RWPE2 (cell line): ENCODE results near the gene SNCG.

Source experiments
- ATAC-seq: fragments of 200-7000 bp; cut with Tn5 transposase; 3 replicates; pipeline ENCODE4 v1.9.1; 2021; ENCODE audit warnings: low read depth
- DNase-seq: peaks from one replicate; pipeline ENCODE4 v3.0.0-alpha.2; 2020; ENCODE audit warnings: low spot score
- H3K27ac ChIP-seq: fragments of 450-650 bp; 2 replicates; pipeline ENCODE4 v1.5.1; 2017; ENCODE audit warnings: mild to moderate bottlenecking; ENCODE audit not compliant: poor library complexity, severe bottlenecking
- H3K27me3 ChIP-seq: fragments of 250-450 bp; sonication (Bioruptor Pico); 2 replicates; pipeline ENCODE4 v1.5.1; 2021; ENCODE audit warnings: mild to moderate bottlenecking, moderate library complexity; ENCODE audit not compliant: insufficient read depth, poor library complexity, severe bottlenecking
- H3K36me3 ChIP-seq: fragments of 250-450 bp; sonication (Bioruptor Pico); 2 replicates; pipeline ENCODE4 v1.5.1; 2020; ENCODE audit warnings: low read depth, mild to moderate bottlenecking, moderate library complexity
- H3K4me1 ChIP-seq: fragments of 250-450 bp; sonication (Bioruptor Pico); 2 replicates; pipeline ENCODE4 v1.5.1; 2021; ENCODE audit warnings: mild to moderate bottlenecking, moderate library complexity; ENCODE audit not compliant: insufficient read depth, poor library complexity, severe bottlenecking
- H3K4me3 ChIP-seq: fragments of 250-450 bp; sonication (Bioruptor Pico); 2 replicates; pipeline ENCODE4 v1.5.1; 2021; ENCODE audit warnings: mild to moderate bottlenecking, moderate library complexity; ENCODE audit not compliant: severe bottlenecking
- H3K9me3 ChIP-seq: fragments of 250-450 bp; sonication (Bioruptor Pico); 2 replicates; pipeline ENCODE4 v1.5.1; 2021; ENCODE audit warnings: mild to moderate bottlenecking, moderate library complexity; ENCODE audit not compliant: severe bottlenecking
- TF ChIP-seq, protein P1 (sequence below): fragments of 450-650 bp; IDR thresholded peaks from one replicate; pipeline ENCODE4 v1.5.1; 2017; ENCODE audit warnings: mild to moderate bottlenecking, moderate library complexity; ENCODE audit not compliant: poor library complexity, severe bottlenecking

The SNCG gene

DNA sequence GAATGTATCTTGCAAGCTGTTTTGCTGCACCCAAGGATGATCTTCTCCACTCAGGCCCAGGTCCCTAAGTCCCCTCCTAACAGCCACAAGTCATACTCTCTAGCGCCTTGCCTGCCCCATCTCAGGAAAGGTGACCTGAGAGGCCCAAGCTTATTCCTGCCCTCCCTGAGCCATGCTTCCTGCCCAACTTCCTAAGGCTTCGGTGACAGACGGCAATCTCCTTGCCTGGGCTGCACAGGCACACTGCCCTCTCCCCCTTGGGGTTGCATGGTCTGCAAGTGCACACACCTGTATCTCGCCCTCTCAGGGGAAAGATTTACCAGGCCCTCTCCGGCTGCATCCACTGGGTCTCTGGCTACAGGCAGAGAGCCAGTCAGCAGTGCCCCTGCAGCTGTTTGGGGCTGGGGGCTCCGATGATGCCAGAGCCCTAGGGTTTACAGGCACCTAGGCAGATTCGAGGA, 9.1 kb downstream of the SNCG start:
- H3K27ac ChIP-seq: peak overlapping the region; percentile 92
- TF ChIP-seq, protein P1, sequence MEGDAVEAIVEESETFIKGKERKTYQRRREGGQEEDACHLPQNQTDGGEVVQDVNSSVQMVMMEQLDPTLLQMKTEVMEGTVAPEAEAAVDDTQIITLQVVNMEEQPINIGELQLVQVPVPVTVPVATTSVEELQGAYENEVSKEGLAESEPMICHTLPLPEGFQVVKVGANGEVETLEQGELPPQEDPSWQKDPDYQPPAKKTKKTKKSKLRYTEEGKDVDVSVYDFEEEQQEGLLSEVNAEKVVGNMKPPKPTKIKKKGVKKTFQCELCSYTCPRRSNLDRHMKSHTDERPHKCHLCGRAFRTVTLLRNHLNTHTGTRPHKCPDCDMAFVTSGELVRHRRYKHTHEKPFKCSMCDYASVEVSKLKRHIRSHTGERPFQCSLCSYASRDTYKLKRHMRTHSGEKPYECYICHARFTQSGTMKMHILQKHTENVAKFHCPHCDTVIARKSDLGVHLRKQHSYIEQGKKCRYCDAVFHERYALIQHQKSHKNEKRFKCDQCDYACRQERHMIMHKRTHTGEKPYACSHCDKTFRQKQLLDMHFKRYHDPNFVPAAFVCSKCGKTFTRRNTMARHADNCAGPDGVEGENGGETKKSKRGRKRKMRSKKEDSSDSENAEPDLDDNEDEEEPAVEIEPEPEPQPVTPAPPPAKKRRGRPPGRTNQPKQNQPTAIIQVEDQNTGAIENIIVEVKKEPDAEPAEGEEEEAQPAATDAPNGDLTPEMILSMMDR: no peak
- H3K4me1 ChIP-seq: peaks cover 21% of the 10 kb centered on the region
- H3K36me3 ChIP-seq: no peaks in the 10 kb centered on the region; the same call in 1 of the 2 replicates
- ATAC-seq (no peak), DNase-seq (no peak)
- no peak overlapping the region for H3K4me3 ChIP-seq
- no peaks in the 10 kb centered on the region for H3K27me3 ChIP-seq
- H3K9me3 ChIP-seq: no peaks in the 10 kb centered on the region

DNA sequence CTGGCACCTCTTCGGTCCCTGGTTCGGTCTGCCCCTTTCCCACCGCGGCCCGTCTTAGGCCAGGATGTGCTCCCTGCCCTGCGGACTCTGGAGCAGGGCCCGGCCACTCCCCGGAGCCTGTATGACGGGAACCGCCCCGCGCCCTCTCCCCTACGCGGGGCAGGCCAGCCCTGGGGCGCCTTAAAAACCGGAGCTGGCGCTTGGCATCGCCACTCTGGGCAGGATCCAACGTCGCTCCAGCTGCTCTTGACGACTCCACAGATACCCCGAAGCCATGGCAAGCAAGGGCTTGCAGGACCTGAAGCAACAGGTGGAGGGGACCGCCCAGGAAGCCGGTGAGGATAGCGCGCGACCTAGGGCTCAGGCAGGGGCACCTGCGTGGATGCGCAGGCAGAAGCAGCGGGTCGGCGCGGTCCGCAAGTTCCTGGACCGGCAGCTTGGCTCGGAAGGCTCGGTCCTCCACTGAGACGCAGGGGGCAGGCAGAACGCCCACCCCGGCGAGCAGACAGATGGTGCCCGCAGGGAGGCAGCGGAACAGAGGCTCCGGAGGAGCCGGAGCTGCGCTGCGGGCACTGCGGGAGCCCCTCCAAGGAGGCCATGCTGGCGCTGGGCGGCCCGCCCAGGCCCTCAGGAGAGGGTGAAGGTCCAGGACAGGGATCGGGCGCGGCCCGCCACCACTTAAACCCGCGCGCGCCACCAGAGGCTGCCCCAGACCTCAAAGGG, 10.0 kb downstream of the SNCG start, which contains the start of gene ADIRF:
TSS of gene ADIRF (plus strand) at position 212 of the 723 bp plus-strand sequence. CDS start at position 275, 63 bp downstream.
- peak; percentile 28 for ATAC-seq
- TF ChIP-seq, protein P1: peak; percentile 9
- Histone ChIP-seq H3K27ac (peak within 1 kb of the TSS; percentile 92), H3K9me3 (no peaks in the 10 kb centered on the region), H3K4me1 (peaks cover 21% of the 10 kb centered on the region), H3K27me3 (no peaks in the 10 kb centered on the region), H3K36me3 (no peaks in the 10 kb centered on the region; the same call in 1 of the 2 replicates), H3K4me3 (peak within 1 kb of the TSS; percentile 53)
- no peak for DNase-seq

DNA sequence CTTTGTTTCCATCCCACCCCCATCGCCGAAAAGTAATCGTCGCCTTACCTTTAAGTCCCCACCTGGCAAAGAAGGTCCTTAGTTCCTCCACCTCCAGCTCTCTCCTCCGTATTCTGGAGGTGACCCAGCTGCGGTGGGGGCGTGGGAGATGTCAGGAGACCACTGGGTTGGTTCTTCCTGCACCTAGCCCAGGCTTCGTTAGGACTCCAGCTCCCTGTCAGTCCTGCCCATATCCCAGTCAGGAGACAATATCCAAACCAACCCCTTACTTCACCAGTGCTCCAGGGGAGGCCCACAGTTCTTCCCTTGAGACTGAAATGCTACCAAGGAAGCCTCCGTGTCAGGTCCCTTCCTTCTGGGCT, 10.6 kb downstream of the SNCG start:
- peak overlapping the region; percentile 92 for H3K27ac ChIP-seq
- no peaks in the 10 kb centered on the region; the same call in 1 of the 2 replicates for H3K36me3 ChIP-seq
- TF ChIP-seq, protein P1: no peak
- H3K27me3 ChIP-seq: no peaks in the 10 kb centered on the region
- no peak for DNase-seq
- H3K4me1 ChIP-seq: peaks cover 21% of the 10 kb centered on the region
- H3K9me3 ChIP-seq: no peaks in the 10 kb centered on the region
- ATAC-seq: no peak
- peak overlapping the region; percentile 53 for H3K4me3 ChIP-seq

DNA sequence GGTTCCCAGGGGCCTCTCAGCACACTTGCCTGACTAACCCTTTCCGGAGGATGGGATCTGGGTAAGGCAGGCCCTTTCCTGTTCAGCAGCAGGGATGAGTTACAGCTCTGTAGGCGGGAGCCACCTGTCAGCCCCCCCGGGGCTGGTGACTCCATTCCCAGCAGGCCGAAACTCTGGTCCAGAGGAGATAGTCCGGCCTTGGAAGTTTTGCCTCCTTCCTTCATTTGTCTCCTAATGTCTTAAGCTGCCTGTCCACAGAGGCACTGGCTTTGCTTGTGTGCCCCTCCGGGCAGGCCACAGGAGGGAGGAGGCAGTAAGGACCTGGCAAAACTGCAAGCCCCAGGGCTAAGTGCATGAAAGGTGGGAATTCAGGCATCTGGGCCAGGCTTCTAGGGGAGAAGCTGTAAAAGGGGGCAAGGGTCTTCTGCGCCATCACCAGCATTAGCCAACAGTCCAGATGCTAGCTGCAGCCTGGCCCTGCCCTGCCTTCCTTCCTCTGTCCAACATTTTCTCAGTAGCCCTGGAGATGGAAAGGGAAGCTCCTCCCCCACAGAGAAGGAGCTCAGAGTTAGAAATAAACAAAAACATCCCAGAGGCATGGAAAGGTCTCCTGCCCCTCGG, 11.1 kb downstream of the SNCG start:
- DNase-seq (no peak), ATAC-seq (peak; percentile 46)
- Histone ChIP-seq H3K27me3 (no peaks in the 10 kb centered on the region), H3K36me3 (no peaks in the 10 kb centered on the region; the same call in 1 of the 2 replicates), H3K27ac (peak overlapping the region; percentile 92), H3K9me3 (no peaks in the 10 kb centered on the region), H3K4me1 (peaks cover 27% of the 10 kb centered on the region), H3K4me3 (peak overlapping the region; percentile 53)
- TF ChIP-seq, protein P1: no peak
